GM12878 (cell line): ENCODE data around the gene APLN. TPM values are rescaled to one million over a fixed set of nuclear protein-coding genes. Genes with fewer than 3 reads are reported as not detected.

ENCODE experiments used
- ATAC-seq: fragments of 200-7000 bp; cut with Tn5 transposase; 3 replicates; pipeline ENCODE4 v1.9.1; 2020; ENCODE audit warnings: mild to moderate bottlenecking, moderate library complexity
- BruUV-seq: library from RNA; stranded (reverse); fragments of 400-500 nt; replicated peaks from 2 replicates; lab custom pipeline; 2021; lab: Mats Ljungman, UMichigan
- CTCF ChIA-PET: fragments of 300-600 bp; sonication (Branson Sonifier 250); formaldehyde crosslinking; extraction: SDS; loops from one replicate; lab custom pipeline; 2021; ENCODE audit warnings: inconsistent platforms; lab: Yijun Ruan, JAX
- POLR2A ChIA-PET: fragments of 350-600 bp; formaldehyde crosslinking; extraction: SDS; loops from one replicate; lab custom pipeline; 2021; ENCODE audit warnings: inconsistent platforms; lab: Charles Lee
- RAD21 ChIA-PET: fragments of 300-600 bp; sonication (Branson Sonifier 250); formaldehyde crosslinking; loops from one replicate; lab custom pipeline; 2023; ENCODE audit warnings: antibody characterized with exemption; ENCODE audit not compliant: unreplicated experiment; lab: Charles Lee
- SMC1A ChIA-PET: fragments of 300-600 bp; sonication (Branson Sonifier 250); formaldehyde crosslinking; loops from one replicate; lab custom pipeline; 2023; ENCODE audit not compliant: unreplicated experiment, uncharacterized antibody; lab: Charles Lee
- DNase-seq: peaks from one replicate; pipeline ENCODE4 v3.0.0-alpha.2; 2011; ENCODE audit warnings: low read depth, low spot score
- FAIRE-seq: peaks from 3 replicates; lab custom pipeline; 2011; peaks lifted over from hg19 to GRCh38; lab: Jason Lieb, UNC
- H2AFZ ChIP-seq: 2 replicates; pipeline ENCODE4 v1.6.0; 2011; ENCODE audit warnings: low read depth, low read length, control low read depth; ENCODE audit not compliant: control insufficient read depth
- H3K27ac ChIP-seq: 2 replicates; pipeline ENCODE4 v1.5.1; 2011; ENCODE audit warnings: control low read depth; ENCODE audit not compliant: control insufficient read depth, insufficient read depth
- H3K27me3 ChIP-seq, 2 experiments: replicated peaks in 1 of 2; 2 replicates each; pipeline versions ENCODE4 v1.6.0 to v1.6.1; 2011; ENCODE audit warnings: low read length in 1 of 2; ENCODE audit not compliant: control insufficient read depth in 2 of 2, insufficient read depth in 2 of 2
- H3K36me3 ChIP-seq, 2 experiments: 2 replicates each; pipeline ENCODE4 v1.5.1; 2011; ENCODE audit warnings: low read length in 1 of 2; ENCODE audit not compliant: control insufficient read depth in 2 of 2, insufficient read depth in 2 of 2
- H3K4me1 ChIP-seq: 2 replicates; pipeline ENCODE4 v1.6.1; 2011; ENCODE audit warnings: mild to moderate bottlenecking, low read length, moderate library complexity, mixed read lengths; ENCODE audit not compliant: control insufficient read depth, insufficient read depth
- H3K4me2 ChIP-seq: 2 replicates; pipeline ENCODE4 v1.6.0; 2011; ENCODE audit warnings: control low read depth; ENCODE audit not compliant: control insufficient read depth, insufficient read depth
- H3K4me3 ChIP-seq: fragments of 200-600 bp; sonication (generic); 2 replicates; pipeline ENCODE4 v1.5.1; 2016
- H3K79me2 ChIP-seq: 2 replicates; pipeline ENCODE4 v1.6.0; 2011; ENCODE audit warnings: low read length; ENCODE audit not compliant: control insufficient read depth, insufficient read depth
- H3K9ac ChIP-seq: 2 replicates; pipeline ENCODE4 v1.8.0; 2011; ENCODE audit warnings: low read length, control low read depth, mixed read lengths; ENCODE audit not compliant: control insufficient read depth, insufficient read depth
- H3K9me3 ChIP-seq: replicated peaks from 3 replicates; pipeline ENCODE4 v1.5.1; 2011; ENCODE audit warnings: mild to moderate bottlenecking, low read length; ENCODE audit not compliant: control insufficient read depth, insufficient read depth
- H4K20me1 ChIP-seq: 2 replicates; pipeline ENCODE4 v1.6.0; 2011; ENCODE audit not compliant: control insufficient read depth, insufficient read depth
- EED ChIP-seq: sonication (generic); IDR thresholded peaks from 2 replicates; pipeline ENCODE4 v1.6.1; 2016; ENCODE audit warnings: antibody characterized with exemption, low read depth
- EZH2 ChIP-seq: IDR thresholded peaks from 2 replicates; pipeline ENCODE4 v1.6.1; 2012; ENCODE audit warnings: low read depth, mild to moderate bottlenecking, control low read depth, inconsistent platforms, low read length, borderline replicate concordance; ENCODE audit not compliant: control insufficient read depth
- KDM1A ChIP-seq: fragments of 200-600 bp; sonication (generic); IDR thresholded peaks from 2 replicates; pipeline ENCODE4 v1.6.1; 2016; ENCODE audit warnings: borderline replicate concordance
- NBN ChIP-seq: fragments of 450-650 bp; IDR thresholded peaks from 2 replicates; pipeline ENCODE4 v1.6.1; 2016
- RFX5 ChIP-seq: IDR thresholded peaks from 2 replicates; pipeline ENCODE4 v1.6.1; 2011; ENCODE audit warnings: low read depth, low read length, improper control_type of control experiment
- ZNF217 ChIP-seq: fragments of 450-650 bp; IDR thresholded peaks from 2 replicates; pipeline ENCODE4 v1.6.1; 2017; ENCODE audit warnings: antibody characterized with exemption, mild to moderate bottlenecking
- WGBS: methylation state at CpG from one replicate; pipeline ENCODE4 v1.1.6; 2016; ENCODE audit warnings: low lambda C conversion rate; ENCODE audit not compliant: insufficient replicate concordance, insufficient coverage; ENCODE audit errors: missing lambda C conversion rate; 5-methylcytosine and 5-hydroxymethylcytosine counted together
- in situ Hi-C: fragments of 300-500 bp; cut with MboI; formaldehyde crosslinking; loops from 9 replicates; pipeline ENCODE4 v1.14.3; 2018; ENCODE audit warnings: mixed read lengths
- intact Hi-C: fragments of 100-400 bp; cut with micrococcal nuclease; formaldehyde crosslinking; loops from one replicate; pipeline ENCODE4 v1.14.2; 2022; ENCODE audit not compliant: unreplicated experiment
- polyA plus RNA-seq, 11 experiments: library from polyadenylated mRNA; depleted of rRNA in 4 of 11; unstranded in 6 of 11; stranded (reverse) in 5 of 11; fragments of >200 nt; fragmentation: Nextera tagmentation in 4 of 11; fragmentation: Illumina TruSeq in 1 of 11; extraction: Ambion mirVana in 4 of 11; extraction: Trizol in 1 of 11; gene quantifications; 1 replicate in 1 of 11; 2 replicates in 10 of 11; pipeline versions ENCODE4 v1.2.1 to v1.2.3, GENCODE V29; 2011 to 2016; ENCODE audit warnings: inconsistent platforms in 2 of 11, missing spikeins in 2 of 11, low read depth in 1 of 11
- total RNA-seq, 4 experiments: library from RNA; depleted of rRNA in 3 of 4; stranded (reverse); fragments of >200 nt in 3 of 4; fragmentation: Illumina TruSeq in 1 of 4; extraction: Trizol in 1 of 4; gene quantifications; 2 replicates each; pipeline versions ENCODE4 v1.2.1 to v1.2.3, GENCODE V29; 2013 to 2021
- TF ChIP-seq, protein P1 (sequence below): IDR thresholded peaks from 2 replicates; pipeline ENCODE4 v1.6.1; 2012; ENCODE audit warnings: low read depth, low read length, improper control_type of control experiment
- TF ChIP-seq, protein P2 (sequence below), 3 experiments: IDR thresholded peaks in 2 of 3; conservative IDR thresholded peaks in 1 of 3; 2 replicates each; pipeline ENCODE4 v1.5.1; 2011; ENCODE audit warnings: low read depth in 3 of 3, low read length in 3 of 3, mild to moderate bottlenecking in 3 of 3, control low read depth in 2 of 3, moderate library complexity in 2 of 3, inconsistent platforms in 1 of 3, mixed read lengths in 1 of 3; ENCODE audit not compliant: control insufficient read depth in 2 of 3, insufficient read depth in 1 of 3; ENCODE audit errors: extremely low read depth in 1 of 3

APLN gene
- total and polyA plus RNA-seq, 10 of the 15 experiments (the other 5 are each of a cell fraction or from before 2014, with no cell fraction given) = 0.31 TPM; not detected in 9

DNA sequence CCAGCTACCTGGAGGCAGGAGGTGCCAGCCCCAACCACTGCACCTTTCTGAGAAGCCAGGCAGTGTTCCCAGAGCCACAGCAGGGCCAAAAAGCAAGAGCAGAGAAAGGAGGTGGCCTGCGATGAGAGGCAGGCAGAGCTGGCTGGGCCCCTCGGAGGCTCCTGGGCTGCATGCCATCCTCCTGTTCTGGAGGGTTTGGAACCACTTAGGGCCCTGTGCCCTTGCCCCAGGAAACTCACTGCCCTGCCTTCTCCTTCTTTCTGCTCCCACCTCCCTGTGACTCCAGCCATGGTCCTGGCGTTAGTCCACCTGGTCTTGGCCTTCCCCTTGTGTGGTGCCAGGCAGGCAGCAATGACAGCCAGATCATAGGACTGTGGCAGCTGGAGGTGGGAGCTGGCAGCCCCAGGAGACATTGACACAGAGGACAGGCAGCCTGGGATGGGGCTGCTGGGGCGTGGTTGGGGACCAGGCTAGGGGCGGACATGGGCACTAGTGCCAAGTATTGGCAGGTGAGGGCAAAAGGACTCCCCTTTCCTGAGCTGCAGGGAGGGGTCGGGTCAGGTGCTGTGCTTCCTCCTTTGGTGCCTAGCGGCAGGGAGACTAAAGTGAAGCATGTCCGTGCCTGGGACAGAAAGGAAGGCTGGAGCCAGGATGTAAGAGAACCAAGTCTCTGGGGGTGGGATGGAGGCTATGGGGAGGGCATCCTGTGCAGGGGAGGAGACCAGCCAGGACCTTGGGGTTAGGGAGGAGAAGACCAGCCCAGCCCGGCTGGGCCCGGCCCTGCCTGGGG is 1.4 kb downstream of the APLN start:
- ChIA-PET POLR2A (no interaction called here), RAD21 (no interaction called here), SMC1A (interaction anchor here (1.3 kb wide), 1 partner anchor 14 kb away, joined by 4 read pairs; no protein-coding TSS in a partner anchor), CTCF (no interaction called here)
- Histone ChIP-seq H2AFZ (no peak overlapping the region), H3K4me1 (no peaks in the 10 kb centered on the region), H3K27me3 (peaks cover 4% of the 10 kb centered on the region in 2 experiments), H3K9ac (no peak overlapping the region), H3K4me3 (no peak overlapping the region), H3K27ac (no peak overlapping the region), H4K20me1 (no peaks in the 10 kb centered on the region), H3K4me2 (peak overlapping the region; percentile 74; the same call in 1 of the 2 replicates), H3K79me2 (no peaks in the 10 kb centered on the region), H3K36me3 (no peaks in the 10 kb centered on the region), H3K9me3 (no peaks in the 10 kb centered on the region)
- in situ Hi-C loops (no loop called here), intact Hi-C loops (no loop called here)
- no peak for DNase-seq
- BruUV-seq = no TSS peak
- no peak for FAIRE-seq
- TF ChIP-seq, protein P1, sequence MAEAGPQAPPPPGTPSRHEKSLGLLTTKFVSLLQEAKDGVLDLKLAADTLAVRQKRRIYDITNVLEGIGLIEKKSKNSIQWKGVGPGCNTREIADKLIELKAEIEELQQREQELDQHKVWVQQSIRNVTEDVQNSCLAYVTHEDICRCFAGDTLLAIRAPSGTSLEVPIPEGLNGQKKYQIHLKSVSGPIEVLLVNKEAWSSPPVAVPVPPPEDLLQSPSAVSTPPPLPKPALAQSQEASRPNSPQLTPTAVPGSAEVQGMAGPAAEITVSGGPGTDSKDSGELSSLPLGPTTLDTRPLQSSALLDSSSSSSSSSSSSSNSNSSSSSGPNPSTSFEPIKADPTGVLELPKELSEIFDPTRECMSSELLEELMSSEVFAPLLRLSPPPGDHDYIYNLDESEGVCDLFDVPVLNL = no peak
- TF ChIP-seq, protein P2, sequence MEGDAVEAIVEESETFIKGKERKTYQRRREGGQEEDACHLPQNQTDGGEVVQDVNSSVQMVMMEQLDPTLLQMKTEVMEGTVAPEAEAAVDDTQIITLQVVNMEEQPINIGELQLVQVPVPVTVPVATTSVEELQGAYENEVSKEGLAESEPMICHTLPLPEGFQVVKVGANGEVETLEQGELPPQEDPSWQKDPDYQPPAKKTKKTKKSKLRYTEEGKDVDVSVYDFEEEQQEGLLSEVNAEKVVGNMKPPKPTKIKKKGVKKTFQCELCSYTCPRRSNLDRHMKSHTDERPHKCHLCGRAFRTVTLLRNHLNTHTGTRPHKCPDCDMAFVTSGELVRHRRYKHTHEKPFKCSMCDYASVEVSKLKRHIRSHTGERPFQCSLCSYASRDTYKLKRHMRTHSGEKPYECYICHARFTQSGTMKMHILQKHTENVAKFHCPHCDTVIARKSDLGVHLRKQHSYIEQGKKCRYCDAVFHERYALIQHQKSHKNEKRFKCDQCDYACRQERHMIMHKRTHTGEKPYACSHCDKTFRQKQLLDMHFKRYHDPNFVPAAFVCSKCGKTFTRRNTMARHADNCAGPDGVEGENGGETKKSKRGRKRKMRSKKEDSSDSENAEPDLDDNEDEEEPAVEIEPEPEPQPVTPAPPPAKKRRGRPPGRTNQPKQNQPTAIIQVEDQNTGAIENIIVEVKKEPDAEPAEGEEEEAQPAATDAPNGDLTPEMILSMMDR (IDR thresholded peaks at IDR 0.05 in 2 of 3, conservative IDR thresholded peaks at IDR 0.05 in 1 of 3; ENCODE audit: control insufficient read depth in 2 of 3, extremely low read depth in 1 of 3, insufficient read depth in 1 of 3, low read depth in 3 of 3, low read length in 3 of 3) = no peak
- TF ChIP-seq RFX5 (no peak), EZH2 (no peak), ZNF217 (no peak), EED (no peak), NBN (no peak), KDM1A (no peak)
- no peak for ATAC-seq
- 33% methylated on average over 8 of the region's 10 CpGs for WGBS
